Spleen (tissue), 11 donors: ENCODE results near the gene ZMYM1. TPM values are rescaled to one million over a fixed set of nuclear protein-coding genes. Genes with fewer than 3 reads are reported as not detected.
"Not testable (repeated sequence)": the region's sequence is repeated elsewhere in the genome, so short reads cannot be mapped to it uniquely, and the experiment has no call there.

ENCODE experiments used
- DNase-seq: peaks from one replicate; pipeline ENCODE4 v3.0.0-alpha.2; 2020
- H3K27ac ChIP-seq, 8 donors: fragments of 200-600 bp; sonication (generic) in 7 of 8; 1 replicate in 4 of 8; 2 replicates in 4 of 8; pipeline versions ENCODE4 v1.5.0 to v1.8.0; 2016 to 2021; ENCODE audit warnings: inconsistent platforms in 4 of 8, mild to moderate bottlenecking in 4 of 8, moderate library complexity in 1 of 8
- H3K27me3 ChIP-seq, 7 donors: fragments of 200-600 bp; sonication (generic) in 6 of 7; replicated peaks in 1 of 7; 1 replicate in 4 of 7; 2 replicates in 3 of 7; pipeline versions ENCODE4 v1.5.0 to v1.8.0; 2016 to 2021; ENCODE audit warnings: inconsistent platforms in 3 of 7, mild to moderate bottlenecking in 1 of 7
- H3K36me3 ChIP-seq, 6 donors: fragments of 200-600 bp; sonication (generic) in 5 of 6; 1 replicate in 4 of 6; 2 replicates in 2 of 6; pipeline versions ENCODE4 v1.5.0 to v1.8.0; 2016 to 2021; ENCODE audit warnings: inconsistent platforms in 2 of 6
- H3K4me1 ChIP-seq, 6 donors: fragments of 200-600 bp; sonication (generic) in 5 of 6; 1 replicate in 3 of 6; 2 replicates in 3 of 6; pipeline versions ENCODE4 v1.5.0 to v1.8.0; 2016 to 2021; ENCODE audit warnings: inconsistent platforms in 3 of 6
- H3K4me3 ChIP-seq, 8 donors: fragments of 200-600 bp; sonication (generic) in 7 of 8; 1 replicate in 4 of 8; 2 replicates in 4 of 8; pipeline versions ENCODE4 v1.5.0 to v1.8.0; 2016 to 2021; ENCODE audit warnings: inconsistent platforms in 4 of 8, mild to moderate bottlenecking in 4 of 8, moderate library complexity in 2 of 8
- H3K9me3 ChIP-seq, 8 donors: fragments of 200-600 bp; sonication (generic) in 7 of 8; 1 replicate in 4 of 8; 2 replicates in 4 of 8; pipeline versions ENCODE4 v1.5.0 to v1.8.0; 2016 to 2021; ENCODE audit warnings: inconsistent platforms in 4 of 8
- CTCF ChIP-seq, 11 experiments: fragments of 200-600 bp in 7 of 11; fragments of 450-650 bp in 4 of 11; sonication (generic) in 4 of 11; IDR thresholded peaks in 8 of 11; conservative IDR thresholded peaks in 3 of 11; 1 replicate in 7 of 11; 2 replicates in 4 of 11; pipeline versions ENCODE4 v1.4.0 to v1.8.0; 2016 to 2021; ENCODE audit warnings: antibody characterized with exemption in 11 of 11, inconsistent platforms in 4 of 11, mild to moderate bottlenecking in 1 of 11
- POLR2A ChIP-seq, 3 donors: fragments of 450-650 bp; IDR thresholded peaks; one replicate each; pipeline ENCODE4 v1.5.1; 2017; ENCODE audit warnings: antibody characterized with exemption in 3 of 3, mild to moderate bottlenecking in 1 of 3
- POLR2AphosphoS5 ChIP-seq, 3 donors: sonication (generic); formaldehyde crosslinking; IDR thresholded peaks; one replicate each; pipeline ENCODE4 v1.5.1; 2017; ENCODE audit warnings: antibody characterized with exemption in 3 of 3
- WGBS, 5 donors: extraction: QIAGEN DNeasy Blood & Tissue Kit in 3 of 5; methylation state at CpG; one replicate each; pipeline versions ENCODE4 v1.1.5 to v1.1.7; 2013 to 2018; 5-methylcytosine and 5-hydroxymethylcytosine counted together
- intact Hi-C: fragments of 100-400 bp; cut with DNase I; formaldehyde crosslinking; loops from one replicate; pipeline ENCODE4 v1.15.0; 2023; ENCODE audit warnings: low total_unique reads
- polyA plus RNA-seq, 3 donors: library from polyadenylated mRNA; stranded (reverse); fragments of 200-250 nt; gene quantifications; one replicate each; pipeline ENCODE4 v1.2.1, GENCODE V29; 2013
- total RNA-seq, 7 donors: library from RNA; depleted of rRNA in 3 of 7; stranded (reverse); fragments of >200 nt in 3 of 7; fragmentation: NEBNext Ultra II Directional in 4 of 7; extraction: Animal tissue kit (Norgen Biotek cat#: 25700) in 4 of 7; gene quantifications; one replicate each; pipeline versions ENCODE4 v1.1.0 to v1.2.1, GENCODE V29; 2016 to 2021
- donor health status: healthy with polysubstance abuse.
- donor health status: DM: no; HTN: no; CAD: no; lungs with moderate emphysema.
- donor health status: DM: no; HTN: no; CAD: no.
- donor health status: Bipolar disorder and iron deficiency.
- donor health status: healthy.
- donor health status: DM: no; HTN: no; CAD: no.
- donor health status: DM: yes; HTN: yes; CAD: no.

ZMYM1 gene
- total and polyA plus RNA-seq, 10 donors, result 3.0 to 21.7 (median 17.4) TPM

GRCh38 chr1:35047188-35047858, 31.9 kb upstream of the ZMYM1 start:
- H3K27ac ChIP-seq, result no peak overlapping the region
- no peaks in the 10 kb centered on the region for H3K36me3 ChIP-seq
- no peak for TF ChIP-seq CTCF (IDR thresholded peaks at IDR 0.05 in 8 of 11, conservative IDR thresholded peaks at IDR 0.05 in 3 of 11)
- no peak for TF ChIP-seq POLR2AphosphoS5 (IDR thresholded peaks at IDR 0.05)
- no peak for TF ChIP-seq POLR2A (IDR thresholded peaks at IDR 0.05)
- DNase-seq, result no peak
- H3K4me1 ChIP-seq, result peaks cover 0 to 4% (median 0%) of the 10 kb centered on the region in 6 donors
- intact Hi-C loops, result no loop called here
- H3K9me3 ChIP-seq, result no peaks in the 10 kb centered on the region
- H3K4me3 ChIP-seq, result no peak overlapping the region
- H3K27me3 ChIP-seq, result no peaks in the 10 kb centered on the region
- WGBS, 5 donors, result 25 to 50% (median 31%) methylated on average over 2 of the region's 2 CpGs

GRCh38 chr1:35049116-35049515, 30.1 kb upstream of the ZMYM1 start:
- H3K36me3 ChIP-seq, result no peaks in the 10 kb centered on the region
- peaks cover 0 to 4% (median 0%) of the 10 kb centered on the region in 6 donors for H3K4me1 ChIP-seq
- no peaks in the 10 kb centered on the region for H3K27me3 ChIP-seq
- H3K27ac ChIP-seq, result no peak overlapping the region
- TF ChIP-seq CTCF (IDR thresholded peaks at IDR 0.05 in 8 of 11, conservative IDR thresholded peaks at IDR 0.05 in 3 of 11), result no peak
- no peak for TF ChIP-seq POLR2A (IDR thresholded peaks at IDR 0.05)
- no peak for TF ChIP-seq POLR2AphosphoS5 (IDR thresholded peaks at IDR 0.05)
- 59 to 81% (median 74%) methylated on average over 12 of the region's 12 CpGs for WGBS, 5 donors
- intact Hi-C loops, result no loop called here
- no peak for DNase-seq
- no peaks in the 10 kb centered on the region for H3K9me3 ChIP-seq
- H3K4me3 ChIP-seq, result no peak overlapping the region

GRCh38 chr1:35053433-35053832, 25.8 kb upstream of the ZMYM1 start:
- TF ChIP-seq POLR2A (IDR thresholded peaks at IDR 0.05) (no peak), POLR2AphosphoS5 (IDR thresholded peaks at IDR 0.05) (no peak), CTCF (IDR thresholded peaks at IDR 0.05 in 8 of 11, conservative IDR thresholded peaks at IDR 0.05 in 3 of 11) (no peak)
- no peaks in the 10 kb centered on the region for H3K4me1 ChIP-seq

GRCh38 chr1:35054282-35054681, 24.9 kb upstream of the ZMYM1 start:
- H3K27ac ChIP-seq, intact Hi-C loops, DNase-seq, H3K4me3 ChIP-seq, H3K9me3 ChIP-seq, H3K36me3 ChIP-seq, H3K4me1 ChIP-seq: not testable (repeated sequence)
- WGBS, 5 donors, result 71 to 96% (median 78%) methylated on average over 3 of the region's 3 CpGs
- peaks cover 0 to 12% (median 0%) of the 10 kb centered on the region in 7 donors for H3K27me3 ChIP-seq

More at GRCh38 chr1:35053433-35053832, 25.8 kb upstream of the ZMYM1 start:
- no peak for DNase-seq
- Histone ChIP-seq H3K27me3 (peaks cover 0 to 5% (median 0%) of the 10 kb centered on the region in 7 donors), H3K9me3 (no peaks in the 10 kb centered on the region), H3K36me3 (no peaks in the 10 kb centered on the region), H3K27ac (no peak overlapping the region), H3K4me3 (no peak overlapping the region)
- WGBS, 5 donors, result 85 to 96% (median 91%) methylated on average over 3 of the region's 3 CpGs
- intact Hi-C loops, result no loop called here

GRCh38 chr1:35058321-35058720, 20.9 kb upstream of the ZMYM1 start:
- DNase-seq, H3K9me3 ChIP-seq, H3K4me1 ChIP-seq, H3K4me3 ChIP-seq, intact Hi-C loops, H3K36me3 ChIP-seq, H3K27ac ChIP-seq: not testable (repeated sequence)
- 91 to 98% (median 95%) methylated on average over 7 of the region's 7 CpGs for WGBS, 5 donors
- peaks cover 0 to 15% (median 0%) of the 10 kb centered on the region in 7 donors for H3K27me3 ChIP-seq
